ENCODE measurements around the gene POLR1G. TPM values are rescaled to one million over a fixed set of nuclear protein-coding genes. Genes with fewer than 3 reads are reported as not detected.

Gene POLR1G
- total and polyA plus RNA-seq, 9 of the 15 experiments (the other 6 are each of a cell fraction or from before 2014, with no cell fraction given), result 3.0 to 50.1 (median 27.4) TPM

DNA sequence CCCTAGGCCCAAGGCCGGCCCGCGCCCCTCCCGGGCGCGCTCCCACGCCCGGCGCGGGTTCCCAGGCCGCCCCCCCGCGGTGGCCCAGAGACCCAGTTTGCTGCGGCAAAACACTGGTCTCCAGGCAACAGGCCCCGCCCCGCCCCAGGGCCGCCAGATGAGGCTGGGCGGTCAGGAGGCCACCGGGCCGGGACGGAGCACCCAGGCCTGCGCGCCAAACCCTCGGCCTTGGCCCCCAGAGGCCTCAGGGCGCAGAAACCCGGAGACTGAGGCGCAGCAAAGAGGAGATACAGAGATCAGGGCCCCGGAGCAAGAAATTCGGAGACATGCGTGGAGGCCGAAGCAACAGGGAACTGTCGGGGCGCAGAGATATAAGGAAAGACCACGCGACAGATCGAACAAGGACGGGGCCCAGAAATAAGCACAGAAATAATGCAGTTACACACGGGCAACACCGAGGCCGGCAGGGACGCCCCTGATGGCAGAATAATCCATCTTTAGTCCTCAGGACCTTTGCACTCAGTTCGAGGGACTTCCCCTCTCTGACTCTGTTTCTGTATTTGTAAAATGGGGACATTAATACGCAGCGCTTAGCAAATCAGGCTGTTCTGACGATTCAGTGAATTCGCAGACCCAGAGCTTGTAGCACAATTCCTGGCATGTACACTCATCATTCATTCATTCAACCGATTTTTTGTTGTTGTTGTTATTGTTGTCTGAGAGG is 38.0 kb downstream of the POLR1G start (continued):
- TF ChIP-seq, protein P1, sequence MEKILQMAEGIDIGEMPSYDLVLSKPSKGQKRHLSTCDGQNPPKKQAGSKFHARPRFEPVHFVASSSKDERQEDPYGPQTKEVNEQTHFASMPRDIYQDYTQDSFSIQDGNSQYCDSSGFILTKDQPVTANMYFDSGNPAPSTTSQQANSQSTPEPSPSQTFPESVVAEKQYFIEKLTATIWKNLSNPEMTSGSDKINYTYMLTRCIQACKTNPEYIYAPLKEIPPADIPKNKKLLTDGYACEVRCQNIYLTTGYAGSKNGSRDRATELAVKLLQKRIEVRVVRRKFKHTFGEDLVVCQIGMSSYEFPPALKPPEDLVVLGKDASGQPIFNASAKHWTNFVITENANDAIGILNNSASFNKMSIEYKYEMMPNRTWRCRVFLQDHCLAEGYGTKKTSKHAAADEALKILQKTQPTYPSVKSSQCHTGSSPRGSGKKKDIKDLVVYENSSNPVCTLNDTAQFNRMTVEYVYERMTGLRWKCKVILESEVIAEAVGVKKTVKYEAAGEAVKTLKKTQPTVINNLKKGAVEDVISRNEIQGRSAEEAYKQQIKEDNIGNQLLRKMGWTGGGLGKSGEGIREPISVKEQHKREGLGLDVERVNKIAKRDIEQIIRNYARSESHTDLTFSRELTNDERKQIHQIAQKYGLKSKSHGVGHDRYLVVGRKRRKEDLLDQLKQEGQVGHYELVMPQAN (IDR thresholded peaks at IDR 0.05; ENCODE audit: borderline replicate concordance), result no peak
- TF ChIP-seq ZNF347 (CRISPR knock-in tag; IDR thresholded peaks at IDR 0.05; ENCODE audit: low read depth) (no peak), ZNF76 (CRISPR knock-in tag; IDR thresholded peaks at IDR 0.05; ENCODE audit: borderline replicate concordance) (no peak), SMAD4 (CRISPR knock-in tag; conservative IDR thresholded peaks at IDR 0.05) (peak; percentile 76), NEUROD1 (IDR thresholded peaks at IDR 0.05; ENCODE audit: borderline replicate concordance, low read depth, low read length, partially characterized antibody) (peak; percentile 48), FOXP1 (CRISPR knock-in tag; IDR thresholded peaks at IDR 0.05) (no peak), ZNF197 (CRISPR knock-in tag; IDR thresholded peaks at IDR 0.05; ENCODE audit: low read depth) (0 out of 2 replicates have a peak, but pooled peaks have one; percentile 55), ZNF146 (CRISPR knock-in tag; IDR thresholded peaks at IDR 0.05; ENCODE audit: unreplicated experiment) (no peak), MEF2D (tag; conservative IDR thresholded peaks at IDR 0.05; ENCODE audit: low read depth) (no peak), RBM22 (IDR thresholded peaks at IDR 0.05; ENCODE audit: low read depth, low read length, poor library complexity, severe bottlenecking) (peak; percentile 95), ZNF778 (CRISPR knock-in tag; IDR thresholded peaks at IDR 0.05) (no peak), TAF7 (tag; IDR thresholded peaks at IDR 0.05) (no peak)
- TF ChIP-seq, protein P2, sequence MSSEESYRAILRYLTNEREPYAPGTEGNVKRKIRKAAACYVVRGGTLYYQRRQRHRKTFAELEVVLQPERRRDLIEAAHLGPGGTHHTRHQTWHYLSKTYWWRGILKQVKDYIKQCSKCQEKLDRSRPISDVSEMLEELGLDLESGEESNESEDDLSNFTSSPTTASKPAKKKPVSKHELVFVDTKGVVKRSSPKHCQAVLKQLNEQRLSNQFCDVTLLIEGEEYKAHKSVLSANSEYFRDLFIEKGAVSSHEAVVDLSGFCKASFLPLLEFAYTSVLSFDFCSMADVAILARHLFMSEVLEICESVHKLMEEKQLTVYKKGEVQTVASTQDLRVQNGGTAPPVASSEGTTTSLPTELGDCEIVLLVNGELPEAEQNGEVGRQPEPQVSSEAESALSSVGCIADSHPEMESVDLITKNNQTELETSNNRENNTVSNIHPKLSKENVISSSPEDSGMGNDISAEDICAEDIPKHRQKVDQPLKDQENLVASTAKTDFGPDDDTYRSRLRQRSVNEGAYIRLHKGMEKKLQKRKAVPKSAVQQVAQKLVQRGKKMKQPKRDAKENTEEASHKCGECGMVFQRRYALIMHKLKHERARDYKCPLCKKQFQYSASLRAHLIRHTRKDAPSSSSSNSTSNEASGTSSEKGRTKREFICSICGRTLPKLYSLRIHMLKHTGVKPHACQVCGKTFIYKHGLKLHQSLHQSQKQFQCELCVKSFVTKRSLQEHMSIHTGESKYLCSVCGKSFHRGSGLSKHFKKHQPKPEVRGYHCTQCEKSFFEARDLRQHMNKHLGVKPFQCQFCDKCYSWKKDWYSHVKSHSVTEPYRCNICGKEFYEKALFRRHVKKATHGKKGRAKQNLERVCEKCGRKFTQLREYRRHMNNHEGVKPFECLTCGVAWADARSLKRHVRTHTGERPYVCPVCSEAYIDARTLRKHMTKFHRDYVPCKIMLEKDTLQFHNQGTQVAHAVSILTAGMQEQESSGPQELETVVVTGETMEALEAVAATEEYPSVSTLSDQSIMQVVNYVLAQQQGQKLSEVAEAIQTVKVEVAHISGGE (CRISPR knock-in tag; IDR thresholded peaks at IDR 0.05), result no peak
- TF ChIP-seq, protein P3, sequence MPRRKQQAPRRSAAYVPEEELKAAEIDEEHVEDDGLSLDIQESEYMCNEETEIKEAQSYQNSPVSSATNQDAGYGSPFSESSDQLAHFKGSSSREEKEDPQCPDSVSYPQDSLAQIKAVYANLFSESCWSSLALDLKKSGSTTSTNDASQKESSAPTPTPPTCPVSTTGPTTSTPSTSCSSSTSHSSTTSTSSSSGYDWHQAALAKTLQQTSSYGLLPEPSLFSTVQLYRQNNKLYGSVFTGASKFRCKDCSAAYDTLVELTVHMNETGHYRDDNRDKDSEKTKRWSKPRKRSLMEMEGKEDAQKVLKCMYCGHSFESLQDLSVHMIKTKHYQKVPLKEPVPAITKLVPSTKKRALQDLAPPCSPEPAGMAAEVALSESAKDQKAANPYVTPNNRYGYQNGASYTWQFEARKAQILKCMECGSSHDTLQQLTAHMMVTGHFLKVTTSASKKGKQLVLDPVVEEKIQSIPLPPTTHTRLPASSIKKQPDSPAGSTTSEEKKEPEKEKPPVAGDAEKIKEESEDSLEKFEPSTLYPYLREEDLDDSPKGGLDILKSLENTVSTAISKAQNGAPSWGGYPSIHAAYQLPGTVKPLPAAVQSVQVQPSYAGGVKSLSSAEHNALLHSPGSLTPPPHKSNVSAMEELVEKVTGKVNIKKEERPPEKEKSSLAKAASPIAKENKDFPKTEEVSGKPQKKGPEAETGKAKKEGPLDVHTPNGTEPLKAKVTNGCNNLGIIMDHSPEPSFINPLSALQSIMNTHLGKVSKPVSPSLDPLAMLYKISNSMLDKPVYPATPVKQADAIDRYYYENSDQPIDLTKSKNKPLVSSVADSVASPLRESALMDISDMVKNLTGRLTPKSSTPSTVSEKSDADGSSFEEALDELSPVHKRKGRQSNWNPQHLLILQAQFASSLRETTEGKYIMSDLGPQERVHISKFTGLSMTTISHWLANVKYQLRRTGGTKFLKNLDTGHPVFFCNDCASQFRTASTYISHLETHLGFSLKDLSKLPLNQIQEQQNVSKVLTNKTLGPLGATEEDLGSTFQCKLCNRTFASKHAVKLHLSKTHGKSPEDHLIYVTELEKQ (CRISPR knock-in tag; IDR thresholded peaks at IDR 0.05), result 0 out of 2 replicates have a peak, but pooled peaks have one; percentile 16
- TF ChIP-seq, protein P4, sequence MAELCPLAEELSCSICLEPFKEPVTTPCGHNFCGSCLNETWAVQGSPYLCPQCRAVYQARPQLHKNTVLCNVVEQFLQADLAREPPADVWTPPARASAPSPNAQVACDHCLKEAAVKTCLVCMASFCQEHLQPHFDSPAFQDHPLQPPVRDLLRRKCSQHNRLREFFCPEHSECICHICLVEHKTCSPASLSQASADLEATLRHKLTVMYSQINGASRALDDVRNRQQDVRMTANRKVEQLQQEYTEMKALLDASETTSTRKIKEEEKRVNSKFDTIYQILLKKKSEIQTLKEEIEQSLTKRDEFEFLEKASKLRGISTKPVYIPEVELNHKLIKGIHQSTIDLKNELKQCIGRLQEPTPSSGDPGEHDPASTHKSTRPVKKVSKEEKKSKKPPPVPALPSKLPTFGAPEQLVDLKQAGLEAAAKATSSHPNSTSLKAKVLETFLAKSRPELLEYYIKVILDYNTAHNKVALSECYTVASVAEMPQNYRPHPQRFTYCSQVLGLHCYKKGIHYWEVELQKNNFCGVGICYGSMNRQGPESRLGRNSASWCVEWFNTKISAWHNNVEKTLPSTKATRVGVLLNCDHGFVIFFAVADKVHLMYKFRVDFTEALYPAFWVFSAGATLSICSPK (IDR thresholded peaks at IDR 0.05; ENCODE audit: borderline replicate concordance), result no peak

All from K562 (cell line).